ENCODE data around the gene ACTRT2.

ACTRT2 gene

DNA sequence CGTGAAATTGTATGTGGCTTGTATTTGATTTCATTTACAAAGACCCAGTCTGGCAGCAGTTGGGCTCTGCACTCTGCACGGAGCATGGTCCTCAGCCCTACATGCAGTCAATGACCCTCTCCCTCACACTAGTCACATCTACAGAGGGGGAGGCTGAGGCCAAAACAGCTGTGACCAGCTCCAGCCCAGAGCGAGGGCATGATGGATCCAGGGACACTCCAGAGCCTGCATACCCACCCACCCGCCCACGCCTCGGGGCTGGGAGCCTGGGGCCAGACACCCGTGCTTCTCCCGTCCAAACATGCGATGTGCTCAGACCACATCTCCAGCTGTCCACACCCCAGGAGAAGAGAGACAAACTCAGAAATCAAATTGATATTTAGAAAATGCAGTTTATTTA lies 33.8 kb downstream of the ACTRT2 start:
- no peak for DNase-seq (ENCODE audit: low read depth)

DNA sequence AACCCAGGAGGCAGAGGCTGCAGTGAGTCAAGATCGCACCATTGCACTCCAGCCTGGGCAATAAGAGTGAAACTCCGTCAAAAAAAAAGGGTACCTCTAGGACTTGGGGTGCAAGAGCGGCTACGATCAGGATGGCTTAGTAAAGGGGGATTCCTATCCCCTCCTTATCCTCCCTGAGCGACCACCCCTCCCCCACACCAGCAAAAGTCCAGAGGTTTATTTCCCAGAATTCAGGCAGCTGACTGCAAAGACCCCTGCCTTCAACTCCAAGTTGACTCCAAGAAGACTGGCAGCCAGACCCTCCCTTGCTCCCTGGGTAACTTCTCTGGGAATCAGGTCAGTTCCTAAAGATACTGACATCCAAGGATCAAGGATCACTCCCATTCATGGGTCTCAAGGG lies 35.4 kb downstream of the ACTRT2 start:
- DNase-seq (ENCODE audit: low read depth), result no peak

DNA sequence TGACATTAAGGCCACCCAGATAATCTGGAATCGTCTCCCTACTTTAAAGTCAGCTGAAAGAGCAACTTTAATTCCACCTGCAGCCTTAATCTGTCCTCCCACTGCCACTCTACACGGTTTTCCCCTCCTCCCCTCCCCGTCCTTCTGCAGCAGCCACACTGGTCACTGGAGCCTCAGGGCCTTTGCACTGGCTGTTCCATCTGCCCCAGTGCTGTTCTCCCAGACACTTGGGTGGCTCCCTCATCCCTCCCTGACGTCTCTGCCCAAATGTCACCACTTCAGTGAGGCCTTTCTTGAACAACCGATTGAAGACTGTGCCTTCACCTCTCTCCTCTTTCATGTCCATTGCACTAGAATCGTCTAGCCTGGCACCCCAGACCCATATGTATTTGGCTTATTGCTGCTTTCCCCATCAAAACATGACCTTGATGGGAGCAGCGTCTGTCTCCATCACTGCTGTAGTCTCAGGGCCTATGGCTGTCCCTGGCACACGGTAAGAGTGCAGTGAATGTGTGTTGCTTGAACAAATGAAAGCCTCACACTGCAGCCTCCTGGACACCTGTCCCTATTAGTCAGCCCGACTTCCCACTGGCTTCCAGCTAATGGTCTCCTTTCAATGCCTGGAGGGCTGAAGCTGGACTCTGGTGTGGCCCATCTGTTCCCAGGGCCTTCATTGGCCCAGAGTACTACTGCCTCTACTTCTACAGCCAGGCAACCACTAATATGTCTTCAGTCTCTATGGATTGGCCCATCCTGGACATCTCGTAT lies 37.2 kb downstream of the ACTRT2 start:
- DNase-seq (ENCODE audit: low read depth), result no peak

DNA sequence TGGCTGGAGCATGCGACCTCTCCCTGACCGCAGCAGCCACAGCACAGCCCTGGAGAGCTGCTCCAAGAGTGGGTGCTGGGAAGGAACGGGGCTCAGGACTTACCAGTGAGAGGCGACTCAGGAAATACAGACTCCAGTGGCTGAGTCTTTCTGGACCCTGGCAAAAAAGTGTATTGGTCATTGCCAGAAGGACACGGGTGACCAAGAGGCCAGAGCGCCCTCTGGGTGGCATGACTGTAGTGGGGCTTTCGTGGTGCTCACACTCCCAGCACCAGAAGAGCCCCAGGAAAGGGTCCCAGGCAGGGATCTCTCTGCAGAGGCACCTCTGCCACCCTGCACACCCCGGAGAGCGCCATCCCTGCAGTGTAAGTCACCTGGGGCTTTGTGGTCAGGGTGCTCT lies 38.9 kb downstream of the ACTRT2 start:
- DNase-seq (ENCODE audit: low read depth), result no peak

DNA sequence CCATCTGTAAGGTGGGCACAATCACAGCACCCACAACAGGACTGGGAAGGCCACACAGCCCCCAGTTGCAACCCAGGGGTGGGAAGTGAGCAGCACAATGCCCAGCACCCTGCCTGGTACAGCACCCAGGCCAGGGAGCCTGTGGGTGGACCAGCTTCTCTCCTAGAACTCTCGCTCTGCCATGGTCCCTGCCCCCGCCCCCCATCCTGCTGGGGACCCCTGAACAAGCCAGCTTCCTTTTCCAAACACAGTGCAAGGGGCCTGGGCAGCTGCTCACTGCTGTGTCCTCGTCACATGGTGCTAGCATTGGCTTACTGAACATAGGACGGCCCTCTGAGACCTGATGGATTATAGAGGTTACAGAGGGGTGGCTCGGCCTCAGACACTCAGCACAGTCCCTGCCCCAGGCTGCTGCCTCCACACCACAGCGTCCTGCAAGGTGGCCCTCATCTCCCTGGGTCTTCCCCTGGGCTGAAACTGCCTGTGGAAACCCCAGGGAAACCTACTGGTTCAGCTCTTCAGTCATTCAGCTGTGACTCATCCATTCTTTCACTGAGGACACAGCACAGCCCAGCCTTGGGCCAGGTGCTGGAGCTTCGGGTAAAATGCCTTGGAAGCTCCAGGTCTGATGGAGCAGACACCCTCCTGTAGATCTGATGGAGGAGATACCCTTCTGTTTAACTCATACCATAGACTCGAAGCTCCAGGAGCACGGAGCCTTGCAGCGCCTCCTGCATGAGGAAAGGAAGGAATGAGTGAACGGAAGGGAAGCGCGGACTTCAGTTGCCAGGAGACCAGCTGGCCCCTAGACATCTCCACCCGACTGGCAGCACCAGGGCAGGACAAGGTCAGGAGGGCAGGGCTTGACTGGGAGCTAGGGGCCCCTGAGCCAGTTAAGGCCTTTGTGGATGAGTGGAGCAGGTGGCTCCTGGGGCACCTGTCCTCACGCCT lies 39.6 kb downstream of the ACTRT2 start:
- no peak for DNase-seq (ENCODE audit: low read depth)

DNA sequence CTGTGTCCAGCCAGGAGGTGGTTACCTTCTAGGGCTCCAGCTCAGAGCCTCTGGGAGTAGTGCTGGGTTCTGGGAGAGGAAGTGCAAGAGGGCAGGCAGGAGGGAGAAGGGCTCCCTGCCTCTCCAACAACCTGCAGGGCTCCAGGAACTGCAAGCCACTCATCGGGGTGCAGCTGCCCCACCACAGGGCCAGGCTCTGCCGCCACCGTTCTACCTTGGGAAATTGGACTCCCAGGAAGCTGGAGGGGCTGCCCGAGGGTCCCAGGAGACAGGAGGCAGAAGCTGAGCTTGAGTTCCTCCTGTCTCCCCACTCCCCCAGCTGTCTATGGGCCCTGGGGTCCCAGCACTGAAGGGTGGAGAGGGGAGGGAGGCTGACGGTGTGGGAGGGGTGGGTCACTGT lies 40.3 kb downstream of the ACTRT2 start:
- no peak for DNase-seq (ENCODE audit: low read depth)

DNA sequence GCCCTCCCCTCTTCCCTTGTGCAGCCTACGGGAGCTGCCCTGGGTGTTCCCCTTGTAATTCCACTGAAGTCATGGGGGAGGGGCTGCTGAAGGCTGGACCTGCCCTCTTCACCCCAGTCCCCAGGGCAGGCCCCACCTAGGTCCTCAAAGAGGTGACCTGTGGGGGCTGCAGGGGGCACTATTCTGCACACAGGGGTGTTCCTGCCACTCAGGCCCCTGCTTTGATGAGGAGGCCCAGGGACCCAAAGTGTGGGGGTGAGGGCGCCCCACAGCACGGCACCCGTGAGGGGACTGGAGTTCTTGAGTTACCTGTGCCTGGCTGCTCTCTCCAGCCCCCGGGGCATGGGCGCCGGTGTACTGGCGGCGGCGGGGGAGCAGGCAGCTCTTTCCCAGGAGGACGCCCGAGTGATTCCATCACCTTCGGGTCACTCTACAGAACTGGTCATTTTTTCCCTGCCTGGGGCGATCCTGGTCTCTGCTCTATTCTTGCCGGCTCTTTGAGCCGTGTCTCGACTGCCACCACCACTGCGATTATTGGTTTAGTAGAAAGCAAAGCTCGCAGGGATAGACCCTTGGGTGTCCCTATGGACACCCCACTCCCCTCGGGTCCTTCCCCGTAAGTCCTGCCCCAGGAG lies 40.8 kb downstream of the ACTRT2 start:
- DNase-seq (ENCODE audit: low read depth), result no peak

DNA sequence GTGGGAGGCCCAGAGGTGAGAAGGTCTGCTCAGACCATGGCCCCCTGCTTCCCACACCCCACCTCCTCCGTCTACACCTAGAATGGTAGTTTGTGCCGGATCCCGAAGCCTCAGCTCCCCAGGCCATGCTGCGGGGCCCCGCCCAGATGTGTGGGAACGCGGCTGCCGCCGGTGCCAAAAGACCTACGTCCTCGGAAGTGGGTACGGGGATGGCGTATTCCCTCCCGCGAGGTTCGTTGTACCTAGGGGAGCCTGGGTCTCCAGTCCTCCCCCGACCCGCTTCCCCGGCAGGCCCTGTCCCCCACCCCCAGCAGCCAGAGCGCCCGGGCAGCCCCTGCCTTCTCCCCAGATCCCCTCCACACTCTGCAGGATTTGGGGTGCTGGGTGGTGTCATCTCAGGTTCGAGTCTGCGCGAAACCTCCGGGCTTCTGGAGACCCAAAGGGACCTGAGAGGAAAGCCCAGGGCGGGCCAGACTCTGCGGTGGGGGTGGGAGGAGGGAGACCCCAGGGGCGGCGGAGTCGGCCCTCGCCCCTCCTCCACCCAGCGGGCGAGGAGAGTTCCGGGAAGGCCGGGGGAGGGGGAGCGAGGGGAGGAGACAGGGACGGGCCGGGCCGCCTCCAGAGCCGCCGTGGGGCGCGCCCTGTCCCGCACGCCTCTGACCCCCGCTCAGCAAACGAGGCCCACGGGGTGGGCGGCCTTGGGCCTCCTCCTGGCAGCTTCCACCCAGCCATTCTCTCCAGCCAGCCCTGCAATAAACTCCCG lies 41.5 kb downstream of the ACTRT2 start:
- DNase-seq (ENCODE audit: low read depth), result no peak

DNA sequence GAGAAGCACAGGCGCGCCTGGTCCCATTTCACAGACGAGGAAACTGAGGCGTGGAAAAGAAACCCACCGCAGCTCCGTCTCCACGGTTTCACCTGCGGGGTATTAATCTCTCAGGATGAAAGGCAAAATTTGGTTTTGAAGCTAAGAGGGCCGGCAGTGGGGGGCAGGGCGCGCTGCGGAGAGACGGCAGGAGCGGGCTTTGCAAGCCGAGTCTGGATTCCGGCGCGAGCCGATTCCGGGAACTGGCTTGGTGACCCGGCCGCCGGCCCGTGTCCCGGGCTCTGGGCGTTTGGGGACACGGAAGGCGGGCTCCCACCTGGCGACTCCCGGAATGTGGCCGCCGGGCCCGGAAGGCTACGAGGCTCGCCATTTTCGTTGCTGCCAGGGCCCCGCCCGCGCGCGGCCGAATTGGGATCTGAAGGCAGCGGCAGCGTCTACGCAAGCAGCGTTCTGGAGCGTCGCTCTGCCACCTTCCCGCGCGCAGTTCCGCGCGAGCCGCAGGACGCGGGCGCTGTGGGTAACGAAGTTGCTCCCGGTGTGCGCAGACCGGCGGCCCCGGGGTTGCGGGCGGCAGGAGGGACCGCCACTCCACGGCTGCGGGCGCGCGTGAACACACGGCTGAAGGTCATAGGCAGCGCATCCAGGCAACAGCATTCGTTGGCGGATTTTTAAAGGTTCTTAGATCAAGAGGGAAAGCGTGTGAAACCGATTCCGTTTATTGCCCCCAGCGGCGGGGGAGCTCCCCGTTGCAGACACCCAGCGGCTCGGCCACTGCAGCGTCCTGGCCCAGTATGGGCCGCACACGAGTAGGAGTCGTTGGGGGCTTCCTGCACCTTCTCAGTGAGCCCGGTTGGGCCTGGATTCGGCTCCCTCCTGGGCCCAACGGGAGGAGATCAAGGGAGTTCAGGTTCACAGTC lies 42.4 kb downstream of the ACTRT2 start:
- no peak for DNase-seq (ENCODE audit: low read depth)

DNA sequence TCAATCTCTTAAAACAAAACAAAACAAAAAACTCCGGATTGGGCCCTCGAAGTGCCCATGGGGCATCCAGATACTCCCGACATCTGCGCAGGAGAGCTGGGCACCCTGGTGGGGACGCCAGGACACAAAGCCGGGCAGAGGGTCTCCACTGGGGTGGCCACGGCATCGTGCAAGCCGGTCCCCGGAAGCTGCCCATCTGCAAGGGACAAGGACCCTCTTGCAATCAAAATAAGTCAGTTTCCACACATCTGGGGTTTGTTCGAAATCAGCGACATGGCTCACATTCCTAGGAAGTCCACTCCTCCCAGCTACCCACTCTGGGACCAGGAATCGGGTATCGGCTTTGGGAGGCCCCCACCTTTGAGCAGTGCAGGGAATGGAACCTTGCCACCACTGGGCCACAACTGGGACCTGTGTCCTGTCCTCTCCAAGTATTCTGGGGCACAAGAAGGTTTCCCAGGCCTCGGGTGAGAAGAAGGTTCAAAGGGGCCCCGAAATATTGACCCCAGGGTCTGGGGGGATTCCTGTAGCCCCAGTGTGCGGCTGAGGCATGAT lies 43.1 kb downstream of the ACTRT2 start:
- no peak for DNase-seq (ENCODE audit: low read depth)

DNA sequence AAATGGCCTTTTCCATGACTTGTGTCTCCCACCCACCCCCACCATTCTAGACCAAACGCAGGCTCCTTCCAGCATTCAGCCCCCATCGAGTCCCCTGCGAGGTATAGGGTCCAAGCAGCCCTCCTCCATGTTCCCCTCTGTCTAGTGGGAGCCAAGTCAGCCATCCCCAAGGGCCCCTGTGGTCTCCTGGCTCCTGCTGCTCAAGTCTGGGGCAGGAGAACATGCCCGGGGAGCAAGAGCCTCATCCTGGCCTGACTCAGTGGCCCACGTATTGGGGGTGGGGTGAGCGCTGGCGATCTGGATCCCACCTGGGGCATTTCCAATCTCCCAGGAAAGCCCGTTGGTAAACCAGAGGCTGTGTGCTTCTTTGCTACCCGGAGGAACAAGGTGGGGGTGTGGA lies 43.6 kb downstream of the ACTRT2 start:
- no peak for DNase-seq (ENCODE audit: low read depth)

DNA sequence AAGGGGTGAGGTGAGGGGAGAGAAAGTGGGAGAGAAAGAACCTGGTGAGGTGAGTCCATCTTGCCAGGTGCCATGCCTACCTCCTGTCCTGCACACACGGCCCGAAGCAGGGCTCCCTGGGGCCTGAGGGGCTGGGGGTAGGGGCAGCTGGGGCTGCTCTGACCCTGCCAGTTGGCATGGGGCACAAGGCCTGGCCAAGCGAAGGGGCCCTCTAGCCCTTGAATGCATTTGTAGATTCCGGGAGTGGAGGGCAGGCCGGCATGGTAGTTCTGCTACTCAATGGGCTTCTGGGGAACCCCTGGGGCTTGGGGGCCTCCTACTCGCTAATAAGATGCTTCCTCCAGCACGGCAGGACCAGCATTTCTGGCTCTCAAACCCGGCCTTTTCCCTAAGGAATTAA lies 44.1 kb downstream of the ACTRT2 start:
- DNase-seq (ENCODE audit: low read depth), result no peak

DNA sequence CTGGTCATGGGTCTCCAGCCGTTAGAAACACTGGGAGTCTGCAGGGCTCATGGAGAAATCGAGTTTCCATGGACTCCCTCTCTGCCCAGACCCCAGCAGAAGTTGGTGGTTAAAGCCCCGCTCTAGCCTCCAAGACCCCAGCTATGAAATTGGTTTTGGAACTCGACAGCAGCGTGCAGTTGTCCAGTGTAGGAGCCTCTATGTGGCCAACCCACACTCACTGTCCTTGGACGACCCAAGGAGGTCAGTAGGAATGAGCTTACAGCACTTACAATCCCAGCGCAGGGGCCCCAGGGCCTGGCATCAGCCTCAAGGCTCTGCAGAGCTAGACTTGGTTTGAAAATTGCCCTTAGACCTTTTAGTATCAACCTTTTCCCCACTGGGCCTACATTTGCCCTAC lies 44.5 kb downstream of the ACTRT2 start:
- DNase-seq (ENCODE audit: low read depth), result no peak

DNA sequence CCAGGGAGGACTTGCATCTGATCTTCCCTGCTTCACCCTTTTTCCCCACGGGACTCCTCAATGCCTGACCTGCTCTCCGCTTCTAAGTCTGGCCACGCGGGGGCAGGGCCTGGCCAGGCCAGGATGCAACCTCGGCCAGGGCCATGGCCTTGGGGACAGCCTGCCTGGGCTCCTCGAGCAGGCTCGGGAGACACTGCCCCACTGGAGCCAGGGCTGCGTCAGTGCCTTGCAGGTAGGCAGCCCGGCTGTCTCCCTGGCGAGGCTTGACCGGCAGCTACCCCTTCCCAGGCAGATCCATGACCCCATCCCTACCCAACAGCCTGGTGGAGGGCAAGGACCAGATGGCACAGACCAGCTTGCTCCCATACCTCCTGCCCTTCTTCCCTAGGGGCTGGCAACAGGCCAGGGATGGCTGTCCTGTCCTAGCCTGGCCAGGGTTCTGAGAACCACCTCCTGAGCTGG lies 45.0 kb downstream of the ACTRT2 start:
- no peak for DNase-seq (ENCODE audit: low read depth)

DNA sequence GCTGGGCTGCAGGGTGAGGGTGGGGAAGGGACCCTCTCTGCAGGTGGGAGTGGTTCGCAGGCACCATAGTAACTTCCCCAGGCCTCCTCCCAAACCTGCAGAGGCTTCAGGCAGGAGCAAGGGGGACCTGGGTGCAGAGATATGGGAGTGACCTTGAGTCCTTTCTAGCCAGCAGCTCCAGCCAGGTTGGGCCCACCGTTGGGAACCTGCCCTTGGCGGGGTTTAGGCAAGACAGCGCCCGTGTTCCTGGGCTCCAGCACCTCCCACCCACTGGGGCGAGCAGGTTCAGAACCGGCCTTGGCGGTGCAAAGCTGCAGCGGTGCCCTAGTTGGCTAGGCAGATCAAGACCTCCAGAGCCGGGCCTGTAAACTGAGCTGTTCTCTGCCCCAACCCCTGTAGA lies 45.6 kb downstream of the ACTRT2 start:
- no peak for DNase-seq (ENCODE audit: low read depth)

DNA sequence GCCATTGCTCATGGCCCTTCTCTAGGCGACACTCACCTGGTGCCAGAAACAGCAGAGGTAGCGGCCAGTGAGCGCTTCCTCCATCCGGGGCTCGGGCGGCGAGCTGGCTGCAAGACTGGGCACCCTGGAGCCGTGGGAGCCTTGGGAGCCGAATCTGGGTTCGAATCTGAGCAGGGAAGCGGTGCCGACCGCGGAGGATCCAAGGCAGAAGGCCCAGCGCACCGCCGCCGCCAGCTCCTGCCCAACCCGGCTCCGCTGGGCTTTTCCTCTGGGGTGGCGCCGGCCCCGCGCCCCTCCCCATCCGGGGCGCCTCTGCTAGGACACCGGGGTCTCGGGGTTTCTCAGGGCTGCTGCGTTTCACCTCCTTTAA lies 46.0 kb downstream of the ACTRT2 start:
- no peak for DNase-seq (ENCODE audit: low read depth)

DNA sequence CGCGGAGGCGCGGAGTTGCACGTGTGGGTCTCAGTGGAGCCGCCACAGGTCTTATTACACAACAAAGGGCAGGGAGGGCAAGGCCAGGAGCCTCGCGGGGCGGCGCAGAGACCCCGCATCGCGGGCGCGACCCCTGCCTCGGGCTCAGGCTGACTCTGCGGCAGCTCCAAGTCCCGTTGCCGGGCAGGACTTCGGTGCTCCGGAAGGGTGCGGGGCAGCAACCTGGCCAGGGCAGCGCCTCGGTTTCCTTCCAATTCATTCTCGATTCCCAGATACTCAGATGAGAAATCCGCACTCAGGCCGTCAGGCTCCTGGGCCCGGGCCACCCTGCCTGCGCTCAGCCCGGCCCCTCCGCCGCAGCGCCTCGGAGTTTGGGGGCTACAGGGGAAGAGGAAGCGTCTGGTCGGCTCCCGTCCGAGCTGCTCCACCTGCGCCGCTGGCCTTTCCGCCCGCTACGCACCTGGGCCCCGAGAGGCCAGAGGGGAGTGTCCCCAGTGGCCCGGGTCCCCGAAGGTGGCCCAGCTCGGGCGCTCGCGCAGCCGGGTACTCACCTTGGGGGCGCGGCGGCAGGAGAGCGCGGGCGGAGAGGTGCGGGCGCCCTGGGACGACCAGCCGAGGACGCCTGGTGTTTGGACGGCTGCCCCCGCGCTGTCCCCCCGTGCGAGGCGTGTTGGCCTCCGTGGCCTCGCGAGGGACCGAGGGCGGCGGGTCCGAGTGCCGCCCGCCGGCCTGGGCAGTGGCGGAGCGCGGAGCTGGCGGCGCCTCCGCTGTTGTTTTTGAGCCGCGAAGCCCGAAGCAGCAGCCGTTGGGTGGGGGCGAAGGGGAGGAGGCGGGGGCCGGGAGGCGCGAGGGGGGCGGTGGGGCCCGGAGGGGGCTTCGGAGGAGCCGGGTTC lies 46.6 kb downstream of the ACTRT2 start:
- DNase-seq (ENCODE audit: low read depth), result no peak

DNA sequence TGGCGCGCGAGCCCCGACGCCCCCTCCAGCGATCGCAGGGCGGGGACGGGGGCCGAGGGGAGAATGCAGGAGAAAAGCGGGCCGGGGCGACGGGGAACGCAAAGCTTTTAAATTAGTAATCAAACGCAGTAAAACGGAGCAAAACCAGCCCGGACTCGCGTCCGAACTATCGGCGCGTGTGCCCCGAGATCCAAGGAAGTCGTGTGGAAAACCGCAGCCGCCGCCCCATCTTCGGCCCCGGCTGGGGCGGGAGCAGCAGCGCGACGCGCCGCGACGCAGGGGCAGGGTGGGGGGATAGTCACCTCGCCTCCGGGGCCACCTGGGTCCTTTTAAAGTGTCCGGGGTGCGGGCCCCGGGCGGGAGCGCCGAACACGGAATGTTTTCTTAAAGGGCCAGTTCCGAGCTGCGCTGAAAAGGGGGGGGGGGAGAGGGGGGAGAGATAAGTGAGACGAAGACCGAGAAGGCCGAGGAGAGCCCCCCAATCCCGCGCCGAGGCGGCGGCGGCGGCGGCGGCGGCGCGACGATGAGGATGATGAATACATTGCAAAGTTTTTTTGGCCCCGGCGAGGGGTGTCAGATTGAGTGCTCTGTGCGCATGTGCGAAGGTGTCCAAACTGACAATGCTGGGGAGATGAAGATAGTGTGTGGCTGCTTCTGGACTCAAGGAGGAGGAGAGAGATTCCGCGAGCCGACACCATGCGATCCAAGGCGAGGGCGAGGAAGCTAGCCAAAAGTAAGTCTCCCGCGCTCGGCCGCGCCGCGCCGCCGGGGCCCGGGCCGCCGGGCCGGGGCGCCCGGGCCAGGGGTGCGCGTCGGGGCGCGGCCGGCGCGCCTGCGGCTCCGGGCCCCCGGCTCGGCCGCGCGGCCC lies 47.5 kb downstream of the ACTRT2 start, which contains the start of gene PRDM16:
PRDM16 (plus strand) TSS at position 640 of the 868 bp plus-strand sequence; CDS start at position 697, 57 bp downstream.
- no peak for DNase-seq (ENCODE audit: low read depth)
